ENCODE measurements around the gene SDF4.

Gene SDF4

GRCh38 chr1:1272341-1273208, 40.8 kb upstream of the SDF4 start:
- H3K4me1 ChIP-seq (ENCODE audit: insufficient read depth, low read length), result no peaks in the 10 kb centered on the region; the same call in 1 of the 2 replicates
- no peaks in the 10 kb centered on the region for H3K27me3 ChIP-seq (ENCODE audit: insufficient read depth, low read length)
- peaks cover 20% of the 10 kb centered on the region for H3K36me3 ChIP-seq (ENCODE audit: insufficient read depth, low read length)
- H3K27ac ChIP-seq (ENCODE audit: low read depth, low read length), result no peak overlapping the region; the same call in none of the 2 replicates
- WGBS, result 52% methylated on average over 43 of the region's 43 CpGs
- no peaks in the 10 kb centered on the region for H3K9me3 ChIP-seq (ENCODE audit: insufficient read depth, low read depth, low read length)
- H3K4me3 ChIP-seq (ENCODE audit: low read length), result peak overlapping the region; percentile 95
- H3K9ac ChIP-seq (ENCODE audit: low read depth, low read length), result peak overlapping the region; percentile 98

- peaks cover 30% of the 10 kb centered on the region for H3K36me3 ChIP-seq (ENCODE audit: insufficient read depth, low read length)
- no peaks in the 10 kb centered on the region for H3K9me3 ChIP-seq (ENCODE audit: insufficient read depth, low read depth, low read length)
- H3K9ac ChIP-seq (ENCODE audit: low read depth, low read length), result no peak overlapping the region; the same call in 1 of the 2 replicates
- no peak overlapping the region for H3K4me3 ChIP-seq (ENCODE audit: low read length)
- H3K4me1 ChIP-seq (ENCODE audit: insufficient read depth, low read length), result no peaks in the 10 kb centered on the region; the same call in 1 of the 2 replicates
- H3K27ac ChIP-seq (ENCODE audit: low read depth, low read length), result no peak overlapping the region
- H3K27me3 ChIP-seq (ENCODE audit: insufficient read depth, low read length), result no peaks in the 10 kb centered on the region
- WGBS, result 92% methylated on average over 7 of the region's 7 CpGs
Observed at GRCh38 chr1:1270813-1271212, 39.0 kb upstream of the SDF4 start.

GRCh38 chr1:1268284-1268682, 36.5 kb upstream of the SDF4 start:
- no peaks in the 10 kb centered on the region for H3K27me3 ChIP-seq (ENCODE audit: insufficient read depth, low read length)
- peaks cover 54% of the 10 kb centered on the region for H3K36me3 ChIP-seq (ENCODE audit: insufficient read depth, low read length)
- no peaks in the 10 kb centered on the region; the same call in 1 of the 2 replicates for H3K4me1 ChIP-seq (ENCODE audit: insufficient read depth, low read length)
- WGBS, result 97% methylated on average over 13 of the region's 13 CpGs
- H3K27ac ChIP-seq (ENCODE audit: low read depth, low read length), result no peak overlapping the region
- H3K9me3 ChIP-seq (ENCODE audit: insufficient read depth, low read depth, low read length), result no peaks in the 10 kb centered on the region
- H3K9ac ChIP-seq (ENCODE audit: low read depth, low read length), result no peak overlapping the region
- no peak overlapping the region for H3K4me3 ChIP-seq (ENCODE audit: low read length)

- Histone ChIP-seq H3K4me1 (ENCODE audit: insufficient read depth, low read length) (no peaks in the 10 kb centered on the region; the same call in 1 of the 2 replicates), H3K36me3 (ENCODE audit: insufficient read depth, low read length) (peaks cover 60% of the 10 kb centered on the region), H3K27ac (ENCODE audit: low read depth, low read length) (no peak overlapping the region), H3K4me3 (ENCODE audit: low read length) (no peak overlapping the region), H3K9ac (ENCODE audit: low read depth, low read length) (no peak overlapping the region), H3K27me3 (ENCODE audit: insufficient read depth, low read length) (no peaks in the 10 kb centered on the region), H3K9me3 (ENCODE audit: insufficient read depth, low read depth, low read length) (no peaks in the 10 kb centered on the region)
- 95% methylated on average over 39 of the region's 39 CpGs for WGBS
Observed at GRCh38 chr1:1267488-1268283, 35.9 kb upstream of the SDF4 start.

- no peak overlapping the region for H3K9ac ChIP-seq (ENCODE audit: low read depth, low read length)
- H3K9me3 ChIP-seq (ENCODE audit: insufficient read depth, low read depth, low read length), result no peaks in the 10 kb centered on the region
- no peaks in the 10 kb centered on the region for H3K4me1 ChIP-seq (ENCODE audit: insufficient read depth, low read length)
- peaks cover 74% of the 10 kb centered on the region for H3K36me3 ChIP-seq (ENCODE audit: insufficient read depth, low read length)
- WGBS, result 89% methylated on average over 10 of the region's 10 CpGs
- H3K27me3 ChIP-seq (ENCODE audit: insufficient read depth, low read length), result no peaks in the 10 kb centered on the region
- H3K27ac ChIP-seq (ENCODE audit: low read depth, low read length), result peak overlapping the region; percentile 6; the same call in 1 of the 2 replicates
- no peak overlapping the region for H3K4me3 ChIP-seq (ENCODE audit: low read length)
Observed at GRCh38 chr1:1264868-1265272, 33.1 kb upstream of the SDF4 start.

GRCh38 chr1:1264026-1264425, 32.2 kb upstream of the SDF4 start:
- peaks cover 80% of the 10 kb centered on the region for H3K36me3 ChIP-seq (ENCODE audit: insufficient read depth, low read length)
- 93% methylated on average over 9 of the region's 9 CpGs for WGBS
- no peak overlapping the region for H3K27ac ChIP-seq (ENCODE audit: low read depth, low read length)
- no peaks in the 10 kb centered on the region for H3K27me3 ChIP-seq (ENCODE audit: insufficient read depth, low read length)
- no peaks in the 10 kb centered on the region for H3K9me3 ChIP-seq (ENCODE audit: insufficient read depth, low read depth, low read length)
- no peak overlapping the region for H3K4me3 ChIP-seq (ENCODE audit: low read length)
- H3K9ac ChIP-seq (ENCODE audit: low read depth, low read length), result no peak overlapping the region
- no peaks in the 10 kb centered on the region for H3K4me1 ChIP-seq (ENCODE audit: insufficient read depth, low read length)

GRCh38 chr1:1262758-1263157, 31.0 kb upstream of the SDF4 start:
- 95% methylated on average over 8 of the region's 8 CpGs for WGBS
- Histone ChIP-seq H3K27ac (ENCODE audit: low read depth, low read length) (no peak overlapping the region), H3K4me3 (ENCODE audit: low read length) (no peak overlapping the region), H3K4me1 (ENCODE audit: insufficient read depth, low read length) (no peaks in the 10 kb centered on the region), H3K36me3 (ENCODE audit: insufficient read depth, low read length) (peaks cover 74% of the 10 kb centered on the region), H3K9ac (ENCODE audit: low read depth, low read length) (no peak overlapping the region), H3K27me3 (ENCODE audit: insufficient read depth, low read length) (no peaks in the 10 kb centered on the region), H3K9me3 (ENCODE audit: insufficient read depth, low read depth, low read length) (no peaks in the 10 kb centered on the region)

- Histone ChIP-seq H3K27ac (ENCODE audit: low read depth, low read length) (no peak overlapping the region), H3K9ac (ENCODE audit: low read depth, low read length) (no peak overlapping the region), H3K4me3 (ENCODE audit: low read length) (no peak overlapping the region), H3K36me3 (ENCODE audit: insufficient read depth, low read length) (peaks cover 67% of the 10 kb centered on the region), H3K4me1 (ENCODE audit: insufficient read depth, low read length) (0 out of 2 replicates have a peak, but pooled peaks cover 3% of the 10 kb centered on the region), H3K27me3 (ENCODE audit: insufficient read depth, low read length) (no peaks in the 10 kb centered on the region), H3K9me3 (ENCODE audit: insufficient read depth, low read depth, low read length) (no peaks in the 10 kb centered on the region)
- 96% methylated on average over 17 of the region's 17 CpGs for WGBS
Observed at GRCh38 chr1:1262071-1262470, 30.3 kb upstream of the SDF4 start.

GRCh38 chr1:1260843-1261560, 29.2 kb upstream of the SDF4 start:
- H3K9ac ChIP-seq (ENCODE audit: low read depth, low read length), result no peak overlapping the region
- H3K9me3 ChIP-seq (ENCODE audit: insufficient read depth, low read depth, low read length), result no peaks in the 10 kb centered on the region
- no peak overlapping the region for H3K4me3 ChIP-seq (ENCODE audit: low read length)
- no peak overlapping the region for H3K27ac ChIP-seq (ENCODE audit: low read depth, low read length)
- H3K36me3 ChIP-seq (ENCODE audit: insufficient read depth, low read length), result peaks cover 72% of the 10 kb centered on the region
- H3K4me1 ChIP-seq (ENCODE audit: insufficient read depth, low read length), result peaks cover 6% of the 10 kb centered on the region; the same call in 1 of the 2 replicates
- no peaks in the 10 kb centered on the region for H3K27me3 ChIP-seq (ENCODE audit: insufficient read depth, low read length)
- 88% methylated on average over 16 of the region's 16 CpGs for WGBS

- Histone ChIP-seq H3K4me3 (ENCODE audit: low read length) (no peak overlapping the region), H3K36me3 (ENCODE audit: insufficient read depth, low read length) (peaks cover 72% of the 10 kb centered on the region), H3K27ac (ENCODE audit: low read depth, low read length) (no peak overlapping the region)
Observed at GRCh38 chr1:1259951-1260600, 28.3 kb upstream of the SDF4 start.

More at GRCh38 chr1:1259951-1260600, 28.3 kb upstream of the SDF4 start:
- 94% methylated on average over 26 of the region's 26 CpGs for WGBS
- Histone ChIP-seq H3K4me1 (ENCODE audit: insufficient read depth, low read length) (peaks cover 6% of the 10 kb centered on the region; the same call in 1 of the 2 replicates), H3K27me3 (ENCODE audit: insufficient read depth, low read length) (no peaks in the 10 kb centered on the region), H3K9me3 (ENCODE audit: insufficient read depth, low read depth, low read length) (no peaks in the 10 kb centered on the region), H3K9ac (ENCODE audit: low read depth, low read length) (no peak overlapping the region)

All from HUES64 (cell line).